ENCODE data around the gene SPATA31C2. TPM values are rescaled to one million over a fixed set of nuclear protein-coding genes. Genes with fewer than 3 reads are reported as not detected.
"Not testable (repeated sequence)": the region's sequence is repeated elsewhere in the genome, so short reads cannot be mapped to it uniquely, and the experiment has no call there.

The SPATA31C2 gene
- total RNA-seq (2021) (not detected in 2 replicates), Bru-seq, nascent RNA (not detected), BruChase-seq, experiment 1, labeled RNA remaining after a 2-hour chase (not detected), BruChase-seq, experiment 2, labeled RNA remaining after a 6-hour chase (not detected)
- long read RNA-seq: 0 reads

DNA sequence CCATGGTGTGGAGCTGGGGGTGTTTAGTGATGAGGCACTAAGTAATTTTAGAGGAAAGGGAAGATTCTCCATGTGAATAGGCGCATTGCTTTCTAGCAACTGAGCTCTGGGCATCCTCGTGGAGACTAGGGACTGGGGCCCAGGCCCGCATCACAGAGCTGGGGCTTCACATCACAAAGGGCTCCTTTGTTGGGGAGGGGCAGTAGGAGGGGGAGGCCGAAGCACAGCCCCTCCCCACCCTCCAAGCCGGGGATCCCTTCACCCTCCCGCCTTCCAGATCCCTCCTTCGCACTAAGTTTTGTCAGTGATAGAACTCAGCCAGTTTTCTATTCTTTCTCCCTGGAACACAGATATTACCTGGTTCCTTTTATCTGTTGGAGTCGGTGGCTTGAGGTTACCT, at the start of gene SPATA31C2:
Gene SPATA31C2, minus strand, starts transcription at position 101 of the 400 bp plus-strand sequence. Its CDS starts 29 bp downstream, at position 72.
- H2AFZ ChIP-seq; CTCF ChIA-PET; POLR2A ChIA-PET (ENCODE audit: unreplicated experiment); H3K27ac ChIP-seq; H3K27me3 ChIP-seq (ENCODE audit: insufficient read depth, low read depth); DNase-seq; H3F3A ChIP-seq (ENCODE audit: insufficient read depth, low read depth); H3K36me3 ChIP-seq (ENCODE audit: low read depth); H3K79me2 ChIP-seq (ENCODE audit: low read depth); H3K4me3 ChIP-seq; H3K4me2 ChIP-seq; H3K9me2 ChIP-seq (ENCODE audit: insufficient read depth); intact Hi-C loops (cut with micrococcal nuclease; ENCODE audit: unreplicated experiment); H4K20me1 ChIP-seq (ENCODE audit: insufficient read depth); H3K4me1 ChIP-seq (replicated peaks; ENCODE audit: insufficient read depth); H3K9me3 ChIP-seq (ENCODE audit: insufficient read depth, low read depth); BruUV-seq (replicated peaks): not testable (repeated sequence)

DNA sequence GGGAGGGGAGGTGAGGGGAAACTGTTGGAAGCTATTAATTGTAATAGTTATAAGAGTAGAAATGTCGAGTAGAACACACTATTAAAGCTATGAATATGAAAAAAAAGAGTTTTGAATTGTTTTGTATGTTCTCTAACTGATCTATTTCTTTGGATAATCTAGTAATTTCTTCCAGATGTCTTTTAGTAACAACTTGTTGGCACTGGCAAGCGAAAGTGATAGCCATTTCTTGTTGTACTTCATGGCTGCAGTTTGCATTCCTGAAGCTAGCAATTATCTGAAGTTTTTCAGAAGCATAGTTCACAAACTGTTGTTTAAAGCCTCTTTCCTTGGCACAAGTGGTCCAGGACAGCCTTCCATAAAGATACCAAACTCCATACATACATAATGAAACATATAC, 49.4 kb upstream of the SPATA31C2 start:
- H3F3A ChIP-seq (ENCODE audit: insufficient read depth, low read depth): no peaks in the 10 kb centered on the region
- BruUV-seq (replicated peaks): no TSS peak
- H3K9me3 ChIP-seq (ENCODE audit: insufficient read depth, low read depth): no peaks in the 10 kb centered on the region
- H3K4me1 ChIP-seq (replicated peaks; ENCODE audit: insufficient read depth): no peaks in the 10 kb centered on the region
- intact Hi-C loops (cut with micrococcal nuclease; ENCODE audit: unreplicated experiment): no loop called here
- H2AFZ ChIP-seq: no peak overlapping the region
- H4K20me1 ChIP-seq (ENCODE audit: insufficient read depth): no peaks in the 10 kb centered on the region
- TF ChIP-seq, protein P1, sequence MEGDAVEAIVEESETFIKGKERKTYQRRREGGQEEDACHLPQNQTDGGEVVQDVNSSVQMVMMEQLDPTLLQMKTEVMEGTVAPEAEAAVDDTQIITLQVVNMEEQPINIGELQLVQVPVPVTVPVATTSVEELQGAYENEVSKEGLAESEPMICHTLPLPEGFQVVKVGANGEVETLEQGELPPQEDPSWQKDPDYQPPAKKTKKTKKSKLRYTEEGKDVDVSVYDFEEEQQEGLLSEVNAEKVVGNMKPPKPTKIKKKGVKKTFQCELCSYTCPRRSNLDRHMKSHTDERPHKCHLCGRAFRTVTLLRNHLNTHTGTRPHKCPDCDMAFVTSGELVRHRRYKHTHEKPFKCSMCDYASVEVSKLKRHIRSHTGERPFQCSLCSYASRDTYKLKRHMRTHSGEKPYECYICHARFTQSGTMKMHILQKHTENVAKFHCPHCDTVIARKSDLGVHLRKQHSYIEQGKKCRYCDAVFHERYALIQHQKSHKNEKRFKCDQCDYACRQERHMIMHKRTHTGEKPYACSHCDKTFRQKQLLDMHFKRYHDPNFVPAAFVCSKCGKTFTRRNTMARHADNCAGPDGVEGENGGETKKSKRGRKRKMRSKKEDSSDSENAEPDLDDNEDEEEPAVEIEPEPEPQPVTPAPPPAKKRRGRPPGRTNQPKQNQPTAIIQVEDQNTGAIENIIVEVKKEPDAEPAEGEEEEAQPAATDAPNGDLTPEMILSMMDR (conservative IDR thresholded peaks at IDR 0.05): no peak
- TF ChIP-seq EZH2 (IDR thresholded peaks at IDR 0.05; ENCODE audit: low read depth): no peak
- no peaks in the 10 kb centered on the region for H3K79me2 ChIP-seq (ENCODE audit: low read depth)
- DNase-seq: no peak
- no peaks in the 10 kb centered on the region for H3K27me3 ChIP-seq (ENCODE audit: insufficient read depth, low read depth)
- no peaks in the 10 kb centered on the region for H3K9me2 ChIP-seq (ENCODE audit: insufficient read depth)
- ChIA-PET CTCF (interaction anchor here (0.7 kb wide), 1 partner anchor 291 kb away, joined by 6 read pairs; no protein-coding TSS in a partner anchor), POLR2A (ENCODE audit: unreplicated experiment) (interaction anchor here (0.7 kb wide), 1 partner anchor 56 kb away, joined by 4 read pairs; no protein-coding TSS in a partner anchor)
- no peak overlapping the region for H3K27ac ChIP-seq
- H3K4me3 ChIP-seq: no peak overlapping the region
- no peak overlapping the region for H3K4me2 ChIP-seq
- no peaks in the 10 kb centered on the region for H3K36me3 ChIP-seq (ENCODE audit: low read depth)

DNA sequence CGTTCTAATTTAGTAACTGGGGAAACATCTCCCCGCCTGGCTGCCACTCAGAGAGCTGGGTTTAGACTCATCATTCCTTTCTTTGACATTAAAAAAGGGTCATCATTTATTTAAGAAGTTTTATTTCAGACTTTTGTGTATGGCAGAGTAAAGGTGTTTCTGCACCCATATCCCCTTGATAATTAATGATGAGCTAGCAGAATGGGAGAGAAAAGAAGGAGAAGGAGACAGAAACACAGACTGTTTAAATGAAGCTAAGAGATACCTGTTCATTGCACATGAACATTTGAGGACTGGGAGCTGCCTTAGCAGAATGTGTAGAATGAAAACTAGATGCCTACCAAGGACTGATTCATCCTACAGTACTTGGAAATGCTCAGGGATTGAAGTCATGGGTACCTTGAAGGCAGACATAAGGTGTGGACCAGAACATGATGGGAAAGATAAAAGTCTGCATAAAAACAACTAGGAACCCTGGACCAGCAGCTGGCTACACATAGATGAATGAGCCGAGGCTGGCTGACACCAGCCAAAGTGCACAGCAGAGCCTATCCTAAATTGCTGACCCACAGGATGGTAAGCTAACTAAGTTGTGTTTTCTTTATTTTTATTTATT, 48.3 kb upstream of the SPATA31C2 start:
- Histone ChIP-seq H4K20me1 (ENCODE audit: insufficient read depth) (no peaks in the 10 kb centered on the region), H2AFZ (no peak overlapping the region), H3K4me2 (no peak overlapping the region), H3K4me1 (replicated peaks; ENCODE audit: insufficient read depth) (no peaks in the 10 kb centered on the region), H3K36me3 (ENCODE audit: low read depth) (no peaks in the 10 kb centered on the region), H3K4me3 (no peak overlapping the region), H3F3A (ENCODE audit: insufficient read depth, low read depth) (no peaks in the 10 kb centered on the region), H3K9me2 (ENCODE audit: insufficient read depth) (no peaks in the 10 kb centered on the region), H3K9me3 (ENCODE audit: insufficient read depth, low read depth) (no peaks in the 10 kb centered on the region), H3K27me3 (ENCODE audit: insufficient read depth, low read depth) (no peaks in the 10 kb centered on the region), H3K27ac (no peak overlapping the region), H3K79me2 (ENCODE audit: low read depth) (no peaks in the 10 kb centered on the region)
- CTCF ChIA-PET: interaction anchor here (0.7 kb wide), 1 partner anchor 290 kb away, joined by 6 read pairs; no protein-coding TSS in a partner anchor
- BruUV-seq (replicated peaks): no TSS peak
- no peak for TF ChIP-seq EZH2 (IDR thresholded peaks at IDR 0.05; ENCODE audit: low read depth)
- TF ChIP-seq, protein P1 (conservative IDR thresholded peaks at IDR 0.05): no peak
- POLR2A ChIA-PET (ENCODE audit: unreplicated experiment): interaction anchor here (0.6 kb wide), 1 partner anchor 85 kb away, joined by 24 read pairs; no protein-coding TSS in a partner anchor
- intact Hi-C loops (cut with micrococcal nuclease; ENCODE audit: unreplicated experiment): no loop called here
- no peak for DNase-seq
